IMR-90 (cell line): ENCODE results near the gene GDPD5. TPM values are rescaled to one million over a fixed set of nuclear protein-coding genes. Genes with fewer than 3 reads are reported as not detected.

ENCODE experiments used
- ATAC-seq: fragments of 200-7000 bp; cut with Tn5 transposase; 2 replicates; pipeline ENCODE4 v1.9.1; 2020; ENCODE audit warnings: low read depth, mild to moderate bottlenecking, moderate library complexity
- BruUV-seq: library from RNA; stranded (reverse); fragments of 400-500 nt; replicated peaks from 2 replicates; lab custom pipeline; 2021; lab: Mats Ljungman, UMichigan
- CTCF ChIA-PET: fragments of 300-600 bp; formaldehyde crosslinking; extraction: SDS; loops from one replicate; lab custom pipeline; 2021; ENCODE audit warnings: antibody characterized with exemption; lab: Yijun Ruan, JAX
- POLR2A ChIA-PET: fragments of 300-600 bp; sonication (Branson Sonifier 250); formaldehyde crosslinking; loops from one replicate; lab custom pipeline; 2022; ENCODE audit warnings: antibody characterized with exemption; ENCODE audit not compliant: unreplicated experiment; lab: Charles Lee
- DNase-seq: peaks from one replicate; pipeline ENCODE4 v3.0.0; 2013
- H2AFZ ChIP-seq: replicated peaks from 2 replicates; pipeline ENCODE3; 2013; ENCODE audit warnings: low read length, mild to moderate bottlenecking; ENCODE audit not compliant: poor library complexity
- H2AK5ac ChIP-seq: 2 replicates; pipeline ENCODE4 v1.6.1; 2013; ENCODE audit warnings: low read depth, low read length, inconsistent platforms
- H2AK9ac ChIP-seq: replicated peaks from 2 replicates; pipeline ENCODE3; 2013; ENCODE audit warnings: mild to moderate bottlenecking, low read depth, low read length, moderate library complexity; ENCODE audit not compliant: poor library complexity
- H2BK120ac ChIP-seq: 2 replicates; pipeline ENCODE4 v1.6.1; 2013; ENCODE audit warnings: low read depth, low read length, inconsistent platforms
- H2BK15ac ChIP-seq: 3 replicates; pipeline ENCODE4 v1.6.1; 2013; ENCODE audit warnings: low read depth, low read length, inconsistent platforms
- H2BK20ac ChIP-seq: 2 replicates; pipeline ENCODE4 v1.6.1; 2013; ENCODE audit warnings: low read depth, mild to moderate bottlenecking, inconsistent platforms, low read length, moderate library complexity
- H2BK5ac ChIP-seq: 2 replicates; pipeline ENCODE4 v1.6.1; 2013; ENCODE audit warnings: mild to moderate bottlenecking, low read depth, low read length, inconsistent platforms; ENCODE audit not compliant: poor library complexity, severe bottlenecking
- H3K14ac ChIP-seq: replicated peaks from 2 replicates; pipeline ENCODE4 v1.6.1; 2013; ENCODE audit warnings: low read depth, low read length, inconsistent platforms
- H3K18ac ChIP-seq: 2 replicates; pipeline ENCODE4 v1.6.1; 2013; ENCODE audit warnings: low read depth, low read length, control low read depth
- H3K23ac ChIP-seq: 2 replicates; pipeline ENCODE4 v1.6.1; 2013; ENCODE audit warnings: low read depth, low read length, inconsistent platforms
- H3K27ac ChIP-seq: 2 replicates; pipeline ENCODE4 v1.5.1; 2013; ENCODE audit warnings: mild to moderate bottlenecking, control low read depth, low read length; ENCODE audit not compliant: insufficient read depth
- H3K27me3 ChIP-seq: 2 replicates; pipeline ENCODE4 v1.6.1; 2013; ENCODE audit warnings: low read length; ENCODE audit not compliant: control insufficient read depth, insufficient read depth
- H3K36me3 ChIP-seq: 2 replicates; pipeline ENCODE4 v1.6.1; 2013; ENCODE audit warnings: low read length, mixed read lengths; ENCODE audit not compliant: control insufficient read depth, insufficient read depth
- H3K4ac ChIP-seq: 2 replicates; pipeline ENCODE4 v1.6.1; 2013; ENCODE audit warnings: low read depth, low read length, inconsistent platforms
- H3K4me1 ChIP-seq: 2 replicates; pipeline ENCODE4 v1.6.1; 2013; ENCODE audit warnings: low read length, mixed read lengths; ENCODE audit not compliant: control insufficient read depth, insufficient read depth
- H3K4me2 ChIP-seq: 2 replicates; pipeline ENCODE4 v1.6.1; 2013; ENCODE audit warnings: low read depth, mild to moderate bottlenecking, control low read depth, low read length, moderate library complexity
- H3K4me3 ChIP-seq: 2 replicates; pipeline ENCODE4 v1.5.1; 2013; ENCODE audit warnings: low read depth, mild to moderate bottlenecking, control low read depth, low read length, moderate library complexity; ENCODE audit not compliant: insufficient read depth
- H3K56ac ChIP-seq: 2 replicates; pipeline ENCODE4 v1.6.1; 2013; ENCODE audit warnings: low read length, inconsistent platforms; ENCODE audit not compliant: insufficient read depth; ENCODE audit errors: extremely low read depth
- H3K79me1 ChIP-seq, 2 experiments: 2 replicates each; pipeline ENCODE4 v1.6.1; 2013; ENCODE audit warnings: low read length in 2 of 2, inconsistent platforms in 1 of 2, low read depth in 1 of 2
- H3K9ac ChIP-seq: 2 replicates; pipeline ENCODE4 v1.6.1; 2013; ENCODE audit warnings: low read depth, low read length, control low read depth
- H3K9me1 ChIP-seq: 2 replicates; pipeline ENCODE4 v1.6.1; 2013; ENCODE audit warnings: low read length, inconsistent platforms; ENCODE audit not compliant: insufficient read depth
- H3K9me3 ChIP-seq: 2 replicates; pipeline ENCODE4 v1.6.1; 2013; ENCODE audit warnings: low read length; ENCODE audit not compliant: control insufficient read depth, insufficient read depth
- H4K20me1 ChIP-seq: 2 replicates; pipeline ENCODE4 v1.6.1; 2013; ENCODE audit warnings: low read length, inconsistent platforms; ENCODE audit not compliant: insufficient read depth
- H4K5ac ChIP-seq: 2 replicates; pipeline ENCODE4 v1.6.1; 2013; ENCODE audit warnings: mild to moderate bottlenecking, low read depth, low read length, control low read depth
- H4K8ac ChIP-seq, 2 experiments: 2 replicates each; pipeline ENCODE4 v1.6.1; 2013; ENCODE audit warnings: low read depth in 2 of 2, low read length in 2 of 2, control low read depth in 1 of 2, inconsistent platforms in 1 of 2
- H4K91ac ChIP-seq: 2 replicates; pipeline ENCODE4 v1.6.1; 2013; ENCODE audit warnings: low read depth, low read length, inconsistent platforms; ENCODE audit not compliant: insufficient read depth
- BHLHE40 ChIP-seq: fragments of 150-350 bp; IDR thresholded peaks from 2 replicates; pipeline ENCODE4 v1.6.1; 2016; ENCODE audit warnings: mild to moderate bottlenecking, low read depth, low read length
- CHD1 ChIP-seq: IDR thresholded peaks from 2 replicates; pipeline ENCODE4 v1.6.1; 2012; ENCODE audit warnings: low read depth, low read length, improper control_type of control experiment
- CTCF ChIP-seq: conservative IDR thresholded peaks from 2 replicates; pipeline ENCODE4 v1.5.1; 2012; ENCODE audit warnings: mild to moderate bottlenecking, low read depth, low read length, improper control_type of control experiment
- ELK1 ChIP-seq: fragments of 150-350 bp; IDR thresholded peaks from 2 replicates; pipeline ENCODE4 v1.6.1; 2016; ENCODE audit warnings: low read depth, mild to moderate bottlenecking, low read length, moderate library complexity, borderline replicate concordance
- NFE2L2 ChIP-seq: fragments of 150-350 bp; IDR thresholded peaks from 2 replicates; pipeline ENCODE4 v1.6.1; 2016; ENCODE audit warnings: low read depth, mild to moderate bottlenecking, low read length
- RAD21 ChIP-seq: IDR thresholded peaks from 2 replicates; pipeline ENCODE4 v1.6.1; 2012; ENCODE audit warnings: low read length, improper control_type of control experiment
- RCOR1 ChIP-seq: IDR thresholded peaks from 2 replicates; pipeline ENCODE4 v1.6.1; 2012; ENCODE audit warnings: mild to moderate bottlenecking, low read length, improper control_type of control experiment; ENCODE audit not compliant: insufficient replicate concordance
- SMC3 ChIP-seq: fragments of 150-350 bp; IDR thresholded peaks from 2 replicates; pipeline ENCODE4 v1.6.1; 2016; ENCODE audit warnings: low read depth, mild to moderate bottlenecking, antibody characterized with exemption, low read length, moderate library complexity
- WGBS, 2 experiments: methylation state at CpG; one replicate each; pipeline versions ENCODE4 v1.1.5 to v1.1.7; 2013; ENCODE audit warnings: missing lambda C conversion rate in 2 of 2; ENCODE audit not compliant: insufficient read length in 1 of 2; ENCODE audit errors: extremely low coverage in 2 of 2; 5-methylcytosine and 5-hydroxymethylcytosine counted together
- dilution Hi-C: fragments of 300-500 bp; cut with HindIII; formaldehyde crosslinking; loops from one replicate; pipeline ENCODE4 v1.14.3; 2018; ENCODE audit warnings: low sequenced_read_pairs; ENCODE audit not compliant: unreplicated experiment
- in situ Hi-C: fragments of 300-500 bp; cut with MboI; formaldehyde crosslinking; loops from 3 replicates; pipeline ENCODE4 v1.14.3; 2019; ENCODE audit warnings: low sequenced_read_pairs, inconsistent platforms, mixed read lengths
- intact Hi-C: fragments of 100-400 bp; cut with micrococcal nuclease; formaldehyde crosslinking; loops from 2 replicates; pipeline ENCODE4 v1.10.0; 2022
- polyA plus RNA-seq, 3 experiments: library from polyadenylated mRNA; depleted of rRNA; stranded (reverse); fragments of >200 nt; gene quantifications; 2 replicates each; pipeline ENCODE4 v1.2.3, GENCODE V29; 2012; ENCODE audit warnings: low replicate concordance in 1 of 3
- total RNA-seq: library from RNA; depleted of rRNA; stranded (reverse); fragments of >200 nt; gene quantifications from 2 replicates; pipeline ENCODE4 v1.2.3, GENCODE V29; 2012

The GDPD5 gene
- total and polyA plus RNA-seq, 2 of the 4 experiments (the other 2 are of a cell fraction), result 2.0 to 7.9 TPM

GRCh38 chr11:75435571-75435925, 90.2 kb downstream of the GDPD5 start:
- Histone ChIP-seq H3K36me3 (no peaks in the 10 kb centered on the region), H3K4me2 (no peak overlapping the region), H3K27me3 (peaks cover 31% of the 10 kb centered on the region), H2BK15ac (no peak overlapping the region), H3K23ac (no peak overlapping the region), H3K27ac (no peak overlapping the region), H2BK20ac (no peak overlapping the region), H3K9me3 (no peaks in the 10 kb centered on the region), H2AK9ac (no peak overlapping the region), H3K18ac (no peak overlapping the region), H4K20me1 (0 out of 2 replicates have a peak, but pooled peaks cover 2% of the 10 kb centered on the region), H4K91ac (no peak overlapping the region), H3K14ac (no peak overlapping the region), H3K79me1 (no peaks in the 10 kb centered on the region), H3K4me1 (no peaks in the 10 kb centered on the region), H3K9me1 (0 out of 2 replicates have a peak, but pooled peaks cover 4% of the 10 kb centered on the region), H4K5ac (no peak overlapping the region), H3K4me3 (no peak overlapping the region), H4K8ac (no peak overlapping the region), H3K56ac (no peak overlapping the region), H2AK5ac (no peak overlapping the region), H2AFZ (no peak overlapping the region), H3K9ac (no peak overlapping the region), H3K4ac (no peak overlapping the region), H2BK120ac (no peak overlapping the region), H2BK5ac (no peak overlapping the region)
- POLR2A ChIA-PET, result no interaction called here
- no TSS peak for BruUV-seq
- CTCF ChIA-PET, result no interaction called here
- intact Hi-C loops (no loop called here), dilution Hi-C loops (no loop called here), in situ Hi-C loops (no loop called here)
- 84% methylated on average over 5 of the region's 9 CpGs; no CpG with 5 or more reads in 1 of the 2 experiments for WGBS, 2 experiments
- TF ChIP-seq RAD21 (no peak), CTCF (no peak), RCOR1 (no peak), ELK1 (no peak), SMC3 (no peak), CHD1 (no peak), BHLHE40 (no peak), NFE2L2 (no peak)
- DNase-seq (no peak), ATAC-seq (no peak)
